ENCODE data around the gene ADSS1. TPM values are rescaled to one million over a fixed set of nuclear protein-coding genes. Genes with fewer than 3 reads are reported as not detected.

ADSS1 gene
- total RNA-seq, 1 experiment from 2014 or later = 10.0 TPM

DNA sequence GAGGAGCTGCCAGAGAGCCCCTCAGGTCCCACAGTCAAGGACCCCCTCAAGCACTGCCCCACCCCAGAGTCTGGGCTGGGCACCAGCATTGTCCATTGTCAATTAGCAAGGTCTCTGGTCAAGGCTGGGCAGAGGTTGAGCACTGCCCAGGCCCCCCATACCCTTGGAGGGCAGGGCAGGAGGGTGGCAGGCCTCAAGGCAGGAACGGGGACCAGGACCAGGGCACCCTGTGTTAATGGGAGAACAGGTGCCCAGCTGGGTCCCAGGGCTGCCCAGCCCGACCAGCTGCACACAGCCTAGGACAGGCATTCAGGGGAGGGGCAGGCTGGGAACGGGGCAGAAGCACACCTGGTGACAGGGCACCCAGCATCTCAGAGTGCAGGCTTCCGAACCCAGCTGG lies 47.3 kb downstream of the ADSS1 start (continued):
- TF ChIP-seq, protein P1, sequence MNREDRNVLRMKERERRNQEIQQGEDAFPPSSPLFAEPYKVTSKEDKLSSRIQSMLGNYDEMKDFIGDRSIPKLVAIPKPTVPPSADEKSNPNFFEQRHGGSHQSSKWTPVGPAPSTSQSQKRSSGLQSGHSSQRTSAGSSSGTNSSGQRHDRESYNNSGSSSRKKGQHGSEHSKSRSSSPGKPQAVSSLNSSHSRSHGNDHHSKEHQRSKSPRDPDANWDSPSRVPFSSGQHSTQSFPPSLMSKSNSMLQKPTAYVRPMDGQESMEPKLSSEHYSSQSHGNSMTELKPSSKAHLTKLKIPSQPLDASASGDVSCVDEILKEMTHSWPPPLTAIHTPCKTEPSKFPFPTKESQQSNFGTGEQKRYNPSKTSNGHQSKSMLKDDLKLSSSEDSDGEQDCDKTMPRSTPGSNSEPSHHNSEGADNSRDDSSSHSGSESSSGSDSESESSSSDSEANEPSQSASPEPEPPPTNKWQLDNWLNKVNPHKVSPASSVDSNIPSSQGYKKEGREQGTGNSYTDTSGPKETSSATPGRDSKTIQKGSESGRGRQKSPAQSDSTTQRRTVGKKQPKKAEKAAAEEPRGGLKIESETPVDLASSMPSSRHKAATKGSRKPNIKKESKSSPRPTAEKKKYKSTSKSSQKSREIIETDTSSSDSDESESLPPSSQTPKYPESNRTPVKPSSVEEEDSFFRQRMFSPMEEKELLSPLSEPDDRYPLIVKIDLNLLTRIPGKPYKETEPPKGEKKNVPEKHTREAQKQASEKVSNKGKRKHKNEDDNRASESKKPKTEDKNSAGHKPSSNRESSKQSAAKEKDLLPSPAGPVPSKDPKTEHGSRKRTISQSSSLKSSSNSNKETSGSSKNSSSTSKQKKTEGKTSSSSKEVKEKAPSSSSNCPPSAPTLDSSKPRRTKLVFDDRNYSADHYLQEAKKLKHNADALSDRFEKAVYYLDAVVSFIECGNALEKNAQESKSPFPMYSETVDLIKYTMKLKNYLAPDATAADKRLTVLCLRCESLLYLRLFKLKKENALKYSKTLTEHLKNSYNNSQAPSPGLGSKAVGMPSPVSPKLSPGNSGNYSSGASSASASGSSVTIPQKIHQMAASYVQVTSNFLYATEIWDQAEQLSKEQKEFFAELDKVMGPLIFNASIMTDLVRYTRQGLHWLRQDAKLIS (CRISPR knock-in tag; IDR thresholded peaks at IDR 0.05; ENCODE audit: borderline replicate concordance) = no peak
- TF ChIP-seq, protein P2, sequence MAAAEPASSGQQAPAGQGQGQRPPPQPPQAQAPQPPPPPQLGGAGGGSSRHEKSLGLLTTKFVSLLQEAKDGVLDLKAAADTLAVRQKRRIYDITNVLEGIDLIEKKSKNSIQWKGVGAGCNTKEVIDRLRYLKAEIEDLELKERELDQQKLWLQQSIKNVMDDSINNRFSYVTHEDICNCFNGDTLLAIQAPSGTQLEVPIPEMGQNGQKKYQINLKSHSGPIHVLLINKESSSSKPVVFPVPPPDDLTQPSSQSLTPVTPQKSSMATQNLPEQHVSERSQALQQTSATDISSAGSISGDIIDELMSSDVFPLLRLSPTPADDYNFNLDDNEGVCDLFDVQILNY (CRISPR knock-in tag; IDR thresholded peaks at IDR 0.05) = no peak
- TF ChIP-seq FOXP1 (CRISPR knock-in tag; IDR thresholded peaks at IDR 0.05; ENCODE audit: borderline replicate concordance) (no peak), ZNF219 (CRISPR knock-in tag; IDR thresholded peaks at IDR 0.05; ENCODE audit: borderline replicate concordance) (no peak), KAT7 (CRISPR knock-in tag; IDR thresholded peaks at IDR 0.05; ENCODE audit: borderline replicate concordance) (no peak), CREB1 (CRISPR knock-in tag; IDR thresholded peaks at IDR 0.05) (no peak), MYBL2 (CRISPR knock-in tag; IDR thresholded peaks at IDR 0.05) (no peak)
- TF ChIP-seq, protein P3, sequence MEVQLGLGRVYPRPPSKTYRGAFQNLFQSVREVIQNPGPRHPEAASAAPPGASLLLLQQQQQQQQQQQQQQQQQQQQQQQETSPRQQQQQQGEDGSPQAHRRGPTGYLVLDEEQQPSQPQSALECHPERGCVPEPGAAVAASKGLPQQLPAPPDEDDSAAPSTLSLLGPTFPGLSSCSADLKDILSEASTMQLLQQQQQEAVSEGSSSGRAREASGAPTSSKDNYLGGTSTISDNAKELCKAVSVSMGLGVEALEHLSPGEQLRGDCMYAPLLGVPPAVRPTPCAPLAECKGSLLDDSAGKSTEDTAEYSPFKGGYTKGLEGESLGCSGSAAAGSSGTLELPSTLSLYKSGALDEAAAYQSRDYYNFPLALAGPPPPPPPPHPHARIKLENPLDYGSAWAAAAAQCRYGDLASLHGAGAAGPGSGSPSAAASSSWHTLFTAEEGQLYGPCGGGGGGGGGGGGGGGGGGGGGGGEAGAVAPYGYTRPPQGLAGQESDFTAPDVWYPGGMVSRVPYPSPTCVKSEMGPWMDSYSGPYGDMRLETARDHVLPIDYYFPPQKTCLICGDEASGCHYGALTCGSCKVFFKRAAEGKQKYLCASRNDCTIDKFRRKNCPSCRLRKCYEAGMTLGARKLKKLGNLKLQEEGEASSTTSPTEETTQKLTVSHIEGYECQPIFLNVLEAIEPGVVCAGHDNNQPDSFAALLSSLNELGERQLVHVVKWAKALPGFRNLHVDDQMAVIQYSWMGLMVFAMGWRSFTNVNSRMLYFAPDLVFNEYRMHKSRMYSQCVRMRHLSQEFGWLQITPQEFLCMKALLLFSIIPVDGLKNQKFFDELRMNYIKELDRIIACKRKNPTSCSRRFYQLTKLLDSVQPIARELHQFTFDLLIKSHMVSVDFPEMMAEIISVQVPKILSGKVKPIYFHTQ (CRISPR knock-in tag; IDR thresholded peaks at IDR 0.05) = no peak
- TF ChIP-seq, protein P4, sequence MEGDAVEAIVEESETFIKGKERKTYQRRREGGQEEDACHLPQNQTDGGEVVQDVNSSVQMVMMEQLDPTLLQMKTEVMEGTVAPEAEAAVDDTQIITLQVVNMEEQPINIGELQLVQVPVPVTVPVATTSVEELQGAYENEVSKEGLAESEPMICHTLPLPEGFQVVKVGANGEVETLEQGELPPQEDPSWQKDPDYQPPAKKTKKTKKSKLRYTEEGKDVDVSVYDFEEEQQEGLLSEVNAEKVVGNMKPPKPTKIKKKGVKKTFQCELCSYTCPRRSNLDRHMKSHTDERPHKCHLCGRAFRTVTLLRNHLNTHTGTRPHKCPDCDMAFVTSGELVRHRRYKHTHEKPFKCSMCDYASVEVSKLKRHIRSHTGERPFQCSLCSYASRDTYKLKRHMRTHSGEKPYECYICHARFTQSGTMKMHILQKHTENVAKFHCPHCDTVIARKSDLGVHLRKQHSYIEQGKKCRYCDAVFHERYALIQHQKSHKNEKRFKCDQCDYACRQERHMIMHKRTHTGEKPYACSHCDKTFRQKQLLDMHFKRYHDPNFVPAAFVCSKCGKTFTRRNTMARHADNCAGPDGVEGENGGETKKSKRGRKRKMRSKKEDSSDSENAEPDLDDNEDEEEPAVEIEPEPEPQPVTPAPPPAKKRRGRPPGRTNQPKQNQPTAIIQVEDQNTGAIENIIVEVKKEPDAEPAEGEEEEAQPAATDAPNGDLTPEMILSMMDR (IDR thresholded peaks at IDR 0.05) = no peak
- TF ChIP-seq, protein P5, sequence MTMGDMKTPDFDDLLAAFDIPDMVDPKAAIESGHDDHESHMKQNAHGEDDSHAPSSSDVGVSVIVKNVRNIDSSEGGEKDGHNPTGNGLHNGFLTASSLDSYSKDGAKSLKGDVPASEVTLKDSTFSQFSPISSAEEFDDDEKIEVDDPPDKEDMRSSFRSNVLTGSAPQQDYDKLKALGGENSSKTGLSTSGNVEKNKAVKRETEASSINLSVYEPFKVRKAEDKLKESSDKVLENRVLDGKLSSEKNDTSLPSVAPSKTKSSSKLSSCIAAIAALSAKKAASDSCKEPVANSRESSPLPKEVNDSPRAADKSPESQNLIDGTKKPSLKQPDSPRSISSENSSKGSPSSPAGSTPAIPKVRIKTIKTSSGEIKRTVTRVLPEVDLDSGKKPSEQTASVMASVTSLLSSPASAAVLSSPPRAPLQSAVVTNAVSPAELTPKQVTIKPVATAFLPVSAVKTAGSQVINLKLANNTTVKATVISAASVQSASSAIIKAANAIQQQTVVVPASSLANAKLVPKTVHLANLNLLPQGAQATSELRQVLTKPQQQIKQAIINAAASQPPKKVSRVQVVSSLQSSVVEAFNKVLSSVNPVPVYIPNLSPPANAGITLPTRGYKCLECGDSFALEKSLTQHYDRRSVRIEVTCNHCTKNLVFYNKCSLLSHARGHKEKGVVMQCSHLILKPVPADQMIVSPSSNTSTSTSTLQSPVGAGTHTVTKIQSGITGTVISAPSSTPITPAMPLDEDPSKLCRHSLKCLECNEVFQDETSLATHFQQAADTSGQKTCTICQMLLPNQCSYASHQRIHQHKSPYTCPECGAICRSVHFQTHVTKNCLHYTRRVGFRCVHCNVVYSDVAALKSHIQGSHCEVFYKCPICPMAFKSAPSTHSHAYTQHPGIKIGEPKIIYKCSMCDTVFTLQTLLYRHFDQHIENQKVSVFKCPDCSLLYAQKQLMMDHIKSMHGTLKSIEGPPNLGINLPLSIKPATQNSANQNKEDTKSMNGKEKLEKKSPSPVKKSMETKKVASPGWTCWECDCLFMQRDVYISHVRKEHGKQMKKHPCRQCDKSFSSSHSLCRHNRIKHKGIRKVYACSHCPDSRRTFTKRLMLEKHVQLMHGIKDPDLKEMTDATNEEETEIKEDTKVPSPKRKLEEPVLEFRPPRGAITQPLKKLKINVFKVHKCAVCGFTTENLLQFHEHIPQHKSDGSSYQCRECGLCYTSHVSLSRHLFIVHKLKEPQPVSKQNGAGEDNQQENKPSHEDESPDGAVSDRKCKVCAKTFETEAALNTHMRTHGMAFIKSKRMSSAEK (CRISPR knock-in tag; IDR thresholded peaks at IDR 0.05; ENCODE audit: borderline replicate concordance) = no peak

DNA sequence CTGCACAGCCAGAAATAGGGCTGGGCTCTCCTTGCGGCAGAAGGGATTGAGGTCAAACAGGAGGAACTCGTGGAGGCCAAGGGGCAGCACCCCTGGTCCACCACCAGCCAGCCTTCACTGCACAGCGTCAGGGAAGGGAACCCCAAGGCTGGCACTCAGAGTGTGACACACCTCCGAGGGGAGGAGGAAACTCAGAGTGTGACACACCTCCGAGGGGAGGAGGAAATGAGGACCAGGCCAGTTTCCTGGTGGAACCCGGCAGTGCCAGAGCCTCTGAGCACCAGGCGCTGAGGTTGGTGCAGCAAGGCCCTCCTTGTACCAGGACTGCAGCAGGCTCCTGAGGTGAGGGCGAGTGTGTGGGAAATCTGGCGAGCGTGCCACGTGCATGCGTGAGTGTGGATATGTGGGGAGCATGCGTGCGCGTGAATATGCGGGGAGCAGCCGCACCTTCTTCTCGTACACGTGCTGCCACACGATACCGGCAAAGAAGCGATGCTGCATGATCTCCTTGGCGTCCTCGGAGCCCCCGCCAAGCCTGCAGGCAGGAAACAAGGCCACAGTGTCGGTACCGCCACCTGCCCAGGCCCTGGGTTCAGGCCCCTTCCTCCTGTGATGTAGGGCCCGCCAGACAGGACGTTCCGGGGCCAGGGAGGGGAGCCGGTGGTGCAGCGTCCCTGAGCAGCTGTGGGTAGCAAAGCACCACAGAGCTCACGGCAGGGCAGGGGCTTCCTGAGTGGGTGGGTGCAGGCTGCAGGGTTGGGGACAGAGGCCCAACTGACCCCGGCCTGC lies 48.1 kb downstream of the ADSS1 start:
- Mint-ChIP-seq H3K4me3 (no peak overlapping the region), H3K36me3 (peaks cover 33% of the 10 kb centered on the region), H3K27me3 (ENCODE audit: low read depth) (no peaks in the 10 kb centered on the region), H3K4me1 (peaks cover 17% of the 10 kb centered on the region), H3K27ac (no peak overlapping the region), H3K9me3 (peaks cover 6% of the 10 kb centered on the region)
- ATAC-seq (no peak), DNase-seq (ENCODE audit: low spot score) (no peak)
- ChIA-PET CTCF (interaction anchor here (0.7 to 2.5 kb wide), 2 partner anchors 54 to 90 kb away, joined by 3 to 30 read pairs; no protein-coding TSS in a partner anchor), POLR2A (no interaction called here)
- TF ChIP-seq, protein P6, sequence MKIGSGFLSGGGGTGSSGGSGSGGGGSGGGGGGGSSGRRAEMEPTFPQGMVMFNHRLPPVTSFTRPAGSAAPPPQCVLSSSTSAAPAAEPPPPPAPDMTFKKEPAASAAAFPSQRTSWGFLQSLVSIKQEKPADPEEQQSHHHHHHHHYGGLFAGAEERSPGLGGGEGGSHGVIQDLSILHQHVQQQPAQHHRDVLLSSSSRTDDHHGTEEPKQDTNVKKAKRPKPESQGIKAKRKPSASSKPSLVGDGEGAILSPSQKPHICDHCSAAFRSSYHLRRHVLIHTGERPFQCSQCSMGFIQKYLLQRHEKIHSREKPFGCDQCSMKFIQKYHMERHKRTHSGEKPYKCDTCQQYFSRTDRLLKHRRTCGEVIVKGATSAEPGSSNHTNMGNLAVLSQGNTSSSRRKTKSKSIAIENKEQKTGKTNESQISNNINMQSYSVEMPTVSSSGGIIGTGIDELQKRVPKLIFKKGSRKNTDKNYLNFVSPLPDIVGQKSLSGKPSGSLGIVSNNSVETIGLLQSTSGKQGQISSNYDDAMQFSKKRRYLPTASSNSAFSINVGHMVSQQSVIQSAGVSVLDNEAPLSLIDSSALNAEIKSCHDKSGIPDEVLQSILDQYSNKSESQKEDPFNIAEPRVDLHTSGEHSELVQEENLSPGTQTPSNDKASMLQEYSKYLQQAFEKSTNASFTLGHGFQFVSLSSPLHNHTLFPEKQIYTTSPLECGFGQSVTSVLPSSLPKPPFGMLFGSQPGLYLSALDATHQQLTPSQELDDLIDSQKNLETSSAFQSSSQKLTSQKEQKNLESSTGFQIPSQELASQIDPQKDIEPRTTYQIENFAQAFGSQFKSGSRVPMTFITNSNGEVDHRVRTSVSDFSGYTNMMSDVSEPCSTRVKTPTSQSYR (CRISPR knock-in tag; IDR thresholded peaks at IDR 0.05) = no peak
- no peak for TF ChIP-seq RELA (CRISPR knock-in tag; IDR thresholded peaks at IDR 0.05; ENCODE audit: borderline replicate concordance)
- TF ChIP-seq ZNF671 (CRISPR knock-in tag; IDR thresholded peaks at IDR 0.05) = no peak
- no peak for TF ChIP-seq SMAD3 (CRISPR knock-in tag; IDR thresholded peaks at IDR 0.05; ENCODE audit: borderline replicate concordance)
- TF ChIP-seq GABPB1 (CRISPR knock-in tag; IDR thresholded peaks at IDR 0.05) = no peak
- TF ChIP-seq HMGA2 (CRISPR knock-in tag; IDR thresholded peaks at IDR 0.05) = no peak
- TF ChIP-seq KAT7 (CRISPR knock-in tag; IDR thresholded peaks at IDR 0.05; ENCODE audit: borderline replicate concordance) = no peak
- no peak for TF ChIP-seq ATF1 (CRISPR knock-in tag; IDR thresholded peaks at IDR 0.05)
- TF ChIP-seq EMX1 (CRISPR knock-in tag; IDR thresholded peaks at IDR 0.05) = no peak
- no peak for TF ChIP-seq FOXP1 (CRISPR knock-in tag; IDR thresholded peaks at IDR 0.05; ENCODE audit: borderline replicate concordance)
- TF ChIP-seq SMAD4 (CRISPR knock-in tag; IDR thresholded peaks at IDR 0.05) = no peak
